HG03354 (cell line): Measurements from ENCODE around the gene GOLGA6L7.
"Not testable (repeated sequence)": the region's sequence is repeated elsewhere in the genome, so short reads cannot be mapped to it uniquely, and the experiment has no call there.

ENCODE experiments used
- ATAC-seq: cut with Tn5 transposase; IDR thresholded peaks from one replicate; pipeline ENCODE4 v1.9.1; 2021; ENCODE audit warnings: mild to moderate bottlenecking; ENCODE audit not compliant: unreplicated experiment, poor library complexity, severe bottlenecking

The GOLGA6L7 gene

DNA sequence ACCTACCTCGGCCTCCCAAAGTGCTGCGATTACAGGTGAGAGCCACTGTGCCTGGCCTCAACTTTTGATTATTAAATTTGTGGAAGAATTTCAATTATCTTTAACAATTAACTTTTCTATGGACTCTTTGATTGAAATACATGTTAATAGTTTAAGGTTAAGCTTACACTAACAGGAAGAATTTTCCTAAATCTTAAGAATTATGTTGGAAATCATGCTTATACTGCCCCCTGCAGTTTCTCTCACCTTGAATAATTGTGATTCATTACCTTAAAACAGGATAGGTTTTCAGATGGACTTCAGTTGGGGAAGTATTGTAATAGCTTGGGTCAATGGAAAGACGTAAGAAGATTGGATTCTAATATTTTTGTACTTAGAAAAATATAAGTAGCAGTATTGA, 54.2 kb downstream of the GOLGA6L7 start:
- not testable (repeated sequence) for ATAC-seq
